Esophagus squamous epithelium (tissue), 5 donors: ENCODE measurements around the gene MAD1L1. TPM values are rescaled to one million over a fixed set of nuclear protein-coding genes. Genes with fewer than 3 reads are reported as not detected.

Source experiments
- DNase-seq: peaks from one replicate; lab custom pipeline; 2025; lab: John Stamatoyannopoulos, UW
- H3K27ac ChIP-seq, 4 donors: fragments of 200-600 bp; sonication (generic); one replicate each; pipeline ENCODE4 v1.5.1; 2016 to 2019; ENCODE audit warnings: mild to moderate bottlenecking in 1 of 4
- H3K27me3 ChIP-seq, 4 donors: fragments of 200-600 bp; sonication (generic); 1 replicate in 3 of 4; 2 replicates in 1 of 4; pipeline versions ENCODE4 v1.5.1 to v1.6.0; 2017 to 2021; ENCODE audit warnings: antibody characterized with exemption in 1 of 4
- H3K36me3 ChIP-seq, 3 donors: fragments of 200-600 bp; sonication (generic); one replicate each; pipeline ENCODE4 v1.5.1; 2016 to 2019
- H3K4me1 ChIP-seq, 3 donors: fragments of 200-600 bp; sonication (generic); one replicate each; pipeline ENCODE4 v1.5.1; 2017 to 2019
- H3K4me3 ChIP-seq, 4 donors: fragments of 200-600 bp; sonication (generic); 1 replicate in 3 of 4; 2 replicates in 1 of 4; pipeline ENCODE4 v1.5.1; 2016 to 2019; ENCODE audit warnings: mild to moderate bottlenecking in 2 of 4, moderate library complexity in 1 of 4
- H3K9me3 ChIP-seq, 3 donors: fragments of 200-600 bp; sonication (generic); one replicate each; pipeline ENCODE4 v1.5.1; 2016 to 2019
- POLR2A ChIP-seq, 4 donors: fragments of 450-650 bp; IDR thresholded peaks; one replicate each; pipeline ENCODE4 v1.6.1; 2017; ENCODE audit warnings: antibody characterized with exemption in 4 of 4, mild to moderate bottlenecking in 4 of 4, moderate library complexity in 3 of 4
- WGBS, 2 donors: methylation state at CpG; one replicate each; pipeline ENCODE4 v1.1.5; 2018; 5-methylcytosine and 5-hydroxymethylcytosine counted together
- intact Hi-C: fragments of 100-400 bp; cut with DNase I; formaldehyde crosslinking; loops from one replicate; pipeline ENCODE4 v1.15.0; 2022
- total RNA-seq, 4 donors: library from RNA; depleted of rRNA; stranded (reverse); fragments of >200 nt; gene quantifications; one replicate each; pipeline ENCODE4 v1.1.0, GENCODE V29; 2016
- TF ChIP-seq, protein P1 (sequence below), 6 experiments: fragments of 450-650 bp in 4 of 6; fragments of 200-600 bp in 2 of 6; sonication (generic) in 2 of 6; IDR thresholded peaks; one replicate each; pipeline ENCODE4 v1.5.1; 2016 to 2019; ENCODE audit warnings: antibody characterized with exemption in 6 of 6, mild to moderate bottlenecking in 4 of 6, moderate library complexity in 4 of 6
- donor health status: DM: yes; HTN: yes; CAD: no.

Gene MAD1L1
- total RNA-seq, 4 donors from 2014 or later = 16.6 to 40.4 (median 30.2) TPM

DNA sequence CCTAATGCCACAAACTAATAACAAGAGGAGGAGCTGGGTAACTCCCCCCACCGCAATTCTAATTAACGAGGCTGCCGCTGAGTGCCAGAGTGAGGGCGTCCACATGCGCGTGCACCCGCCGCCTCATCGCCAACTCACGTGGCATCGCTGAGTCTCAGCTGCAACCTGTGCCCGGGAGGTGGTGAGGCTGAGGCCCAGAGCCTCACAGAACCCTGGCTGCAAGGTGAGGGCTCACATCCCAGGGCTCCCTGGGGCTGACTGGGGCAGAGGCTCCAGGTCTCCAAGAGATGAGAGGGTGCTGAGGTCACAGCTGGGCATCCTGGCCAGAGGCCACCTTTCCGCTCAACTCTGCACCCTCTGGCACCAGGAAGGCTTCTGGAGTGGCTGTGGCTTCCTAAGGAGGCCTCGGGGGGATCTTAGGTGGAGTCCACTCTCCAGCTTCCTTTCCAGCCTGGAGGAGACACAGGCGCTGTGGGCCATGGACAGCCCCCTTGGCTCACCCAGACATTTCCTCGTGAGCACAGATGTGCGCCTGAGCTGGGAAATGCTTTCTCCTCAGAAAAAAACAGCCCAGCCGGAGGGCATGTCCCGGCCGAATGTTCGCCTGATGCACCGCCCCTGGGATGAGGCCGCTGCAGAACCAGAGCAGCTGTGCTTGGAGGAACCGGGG is 242.6 kb downstream of the MAD1L1 start:
- Histone ChIP-seq H3K27me3 (no peaks in the 10 kb centered on the region), H3K9me3 (no peaks in the 10 kb centered on the region), H3K36me3 (no peaks in the 10 kb centered on the region), H3K4me3 (no peak overlapping the region), H3K27ac (no peak overlapping the region), H3K4me1 (peaks cover 0 to 8% (median 0%) of the 10 kb centered on the region in 3 donors)
- 93% methylated on average over 13 of the region's 24 CpGs; no CpG with 5 or more reads in 1 of the 2 donors for WGBS, 2 donors
- DNase-seq = no peak
- intact Hi-C loops = no loop called here
- TF ChIP-seq POLR2A (IDR thresholded peaks at IDR 0.05) = no peak
- TF ChIP-seq, protein P1, sequence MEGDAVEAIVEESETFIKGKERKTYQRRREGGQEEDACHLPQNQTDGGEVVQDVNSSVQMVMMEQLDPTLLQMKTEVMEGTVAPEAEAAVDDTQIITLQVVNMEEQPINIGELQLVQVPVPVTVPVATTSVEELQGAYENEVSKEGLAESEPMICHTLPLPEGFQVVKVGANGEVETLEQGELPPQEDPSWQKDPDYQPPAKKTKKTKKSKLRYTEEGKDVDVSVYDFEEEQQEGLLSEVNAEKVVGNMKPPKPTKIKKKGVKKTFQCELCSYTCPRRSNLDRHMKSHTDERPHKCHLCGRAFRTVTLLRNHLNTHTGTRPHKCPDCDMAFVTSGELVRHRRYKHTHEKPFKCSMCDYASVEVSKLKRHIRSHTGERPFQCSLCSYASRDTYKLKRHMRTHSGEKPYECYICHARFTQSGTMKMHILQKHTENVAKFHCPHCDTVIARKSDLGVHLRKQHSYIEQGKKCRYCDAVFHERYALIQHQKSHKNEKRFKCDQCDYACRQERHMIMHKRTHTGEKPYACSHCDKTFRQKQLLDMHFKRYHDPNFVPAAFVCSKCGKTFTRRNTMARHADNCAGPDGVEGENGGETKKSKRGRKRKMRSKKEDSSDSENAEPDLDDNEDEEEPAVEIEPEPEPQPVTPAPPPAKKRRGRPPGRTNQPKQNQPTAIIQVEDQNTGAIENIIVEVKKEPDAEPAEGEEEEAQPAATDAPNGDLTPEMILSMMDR (IDR thresholded peaks at IDR 0.05) = no peak

DNA sequence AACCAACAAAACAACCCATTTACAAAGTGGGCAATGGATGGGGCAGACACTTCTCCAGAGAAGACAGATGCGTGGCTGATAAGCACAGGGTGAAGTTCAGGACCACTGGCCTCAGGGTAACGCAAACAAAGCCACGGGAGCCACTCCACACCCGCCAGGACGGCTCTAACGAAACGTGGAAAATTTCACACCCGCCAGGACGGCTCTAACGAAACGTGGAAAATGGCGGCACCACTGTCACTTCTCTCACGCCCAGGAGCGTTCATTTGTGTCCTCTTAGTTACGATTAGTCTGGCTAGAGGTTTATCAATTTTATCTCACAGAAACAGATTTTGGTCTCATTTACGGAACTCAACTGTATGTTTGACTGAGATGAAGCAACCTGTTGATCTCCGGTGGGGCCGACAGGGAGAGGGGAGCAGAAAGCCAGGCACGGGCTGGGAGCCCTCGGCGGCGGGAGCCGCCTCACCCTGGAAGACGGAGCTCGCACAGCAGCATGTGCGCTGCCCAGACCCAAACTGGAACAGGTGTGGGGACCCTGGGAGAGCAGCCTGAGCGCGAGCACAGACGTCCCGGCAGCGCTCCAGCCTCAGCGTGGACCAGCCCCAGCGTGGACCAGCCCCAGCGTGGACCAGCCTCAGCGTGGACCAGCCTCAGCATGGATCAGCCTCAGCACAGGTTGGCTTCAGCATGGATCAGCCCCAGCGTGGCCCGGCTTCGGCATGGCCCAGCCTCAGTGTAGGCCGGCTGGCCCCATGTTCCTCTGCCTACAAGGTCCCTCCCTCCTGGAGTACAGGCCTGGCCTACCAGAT is 243.5 kb downstream of the MAD1L1 start:
- Histone ChIP-seq H3K27me3 (no peaks in the 10 kb centered on the region), H3K9me3 (no peaks in the 10 kb centered on the region), H3K4me1 (peaks cover 0 to 8% (median 0%) of the 10 kb centered on the region in 3 donors), H3K4me3 (no peak overlapping the region), H3K27ac (no peak overlapping the region), H3K36me3 (no peaks in the 10 kb centered on the region)
- TF ChIP-seq, protein P1 (IDR thresholded peaks at IDR 0.05) = no peak
- TF ChIP-seq POLR2A (IDR thresholded peaks at IDR 0.05) = no peak
- intact Hi-C loops = no loop called here
- WGBS, 2 donors = 93 to 96% methylated on average over 32 to 35 of the region's 39 CpGs
- DNase-seq = no peak

DNA sequence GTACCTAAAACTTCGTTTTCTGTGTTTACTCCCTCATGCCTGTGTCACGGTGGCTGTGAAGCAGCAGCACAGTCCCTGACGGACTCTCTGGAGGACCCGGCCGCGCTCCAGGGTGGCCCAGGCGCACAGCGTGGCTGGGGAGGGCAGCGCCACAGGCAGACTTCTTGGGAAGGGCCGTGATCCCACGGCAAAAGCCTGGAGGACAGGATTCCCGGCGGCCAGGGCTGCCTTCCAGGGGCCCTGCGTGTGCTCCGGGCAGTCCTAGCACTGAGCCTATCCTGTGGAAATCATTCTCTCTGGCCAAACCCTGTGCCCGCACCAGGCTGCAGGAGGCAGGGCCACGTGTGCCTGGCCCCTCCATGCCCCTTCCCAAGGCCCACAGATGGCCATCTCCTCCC is 244.2 kb downstream of the MAD1L1 start:
- intact Hi-C loops = no loop called here
- 100% methylated on average over 3 to 6 of the region's 17 CpGs for WGBS, 2 donors
- Histone ChIP-seq H3K4me3 (no peak overlapping the region), H3K27ac (no peak overlapping the region), H3K36me3 (no peaks in the 10 kb centered on the region), H3K4me1 (peaks cover 0 to 8% (median 0%) of the 10 kb centered on the region in 3 donors), H3K27me3 (no peaks in the 10 kb centered on the region), H3K9me3 (no peaks in the 10 kb centered on the region)
- TF ChIP-seq POLR2A (IDR thresholded peaks at IDR 0.05) = no peak
- TF ChIP-seq, protein P1 (IDR thresholded peaks at IDR 0.05) = no peak
- DNase-seq = no peak

DNA sequence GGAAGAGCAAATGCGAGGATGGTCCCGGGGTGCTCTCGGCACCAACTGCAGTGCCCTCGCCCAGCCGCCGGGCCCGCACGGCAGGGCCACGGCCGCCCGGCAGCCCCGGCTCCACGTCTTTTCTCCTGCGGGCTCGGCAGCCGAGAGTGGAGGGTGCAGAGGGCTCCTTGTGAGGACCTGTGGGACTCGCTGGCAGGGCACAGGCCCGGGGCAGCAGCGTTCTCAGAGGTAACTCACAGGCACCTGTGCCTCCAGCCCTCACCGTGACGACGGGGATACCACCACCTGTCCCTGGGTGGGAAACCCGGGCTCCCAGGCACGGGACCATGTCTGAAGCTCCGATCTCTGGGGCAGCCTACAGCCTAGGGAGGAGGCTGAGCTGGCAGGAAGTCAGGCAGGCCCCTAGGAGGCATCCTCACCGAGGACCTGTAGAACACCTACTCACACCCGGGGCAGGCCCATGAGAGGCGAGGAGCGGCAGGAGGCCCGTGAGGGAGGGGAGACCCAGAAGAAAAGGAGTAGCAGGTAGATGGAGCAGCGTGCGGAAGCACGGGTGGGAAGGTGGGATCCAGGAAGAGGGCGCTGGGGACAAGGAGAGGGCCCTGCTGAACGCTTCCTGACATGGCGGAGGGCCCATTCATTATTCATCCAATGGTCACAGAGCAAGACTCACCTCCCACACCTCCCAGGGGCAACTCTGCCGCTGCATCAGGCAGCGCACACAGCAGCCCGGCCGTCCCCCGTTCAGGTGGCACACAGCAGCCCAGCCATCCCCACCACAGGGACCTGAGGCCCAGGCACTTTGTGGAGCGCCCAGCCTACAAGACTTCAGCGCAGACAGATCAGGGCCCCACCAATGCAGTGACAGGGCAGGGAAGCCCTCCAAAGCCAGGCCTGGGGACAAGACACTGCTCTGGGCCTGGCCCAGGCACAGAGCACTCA is 244.9 kb downstream of the MAD1L1 start:
- Histone ChIP-seq H3K36me3 (no peaks in the 10 kb centered on the region), H3K4me1 (peaks cover 0 to 5% (median 0%) of the 10 kb centered on the region in 3 donors), H3K27ac (no peak overlapping the region), H3K27me3 (no peaks in the 10 kb centered on the region), H3K9me3 (no peaks in the 10 kb centered on the region), H3K4me3 (no peak overlapping the region)
- intact Hi-C loops = no loop called here
- DNase-seq = no peak
- TF ChIP-seq POLR2A (IDR thresholded peaks at IDR 0.05) = no peak
- TF ChIP-seq, protein P1 (IDR thresholded peaks at IDR 0.05) = no peak
- 93 to 98% methylated on average over 10 to 15 of the region's 43 CpGs for WGBS, 2 donors
